Activated CD8-positive, alpha-beta memory T cell treated with anti-CD3 and anti-CD28 coated beads, Interleukin-2, amount 50 U/mL, for 4 hours (primary cell): ENCODE measurements around the gene GRIK4.

Experiments used
- DNase-seq: peaks from one replicate; pipeline ENCODE4 v3.0.0-alpha.2; 2020

GRIK4 gene

DNA sequence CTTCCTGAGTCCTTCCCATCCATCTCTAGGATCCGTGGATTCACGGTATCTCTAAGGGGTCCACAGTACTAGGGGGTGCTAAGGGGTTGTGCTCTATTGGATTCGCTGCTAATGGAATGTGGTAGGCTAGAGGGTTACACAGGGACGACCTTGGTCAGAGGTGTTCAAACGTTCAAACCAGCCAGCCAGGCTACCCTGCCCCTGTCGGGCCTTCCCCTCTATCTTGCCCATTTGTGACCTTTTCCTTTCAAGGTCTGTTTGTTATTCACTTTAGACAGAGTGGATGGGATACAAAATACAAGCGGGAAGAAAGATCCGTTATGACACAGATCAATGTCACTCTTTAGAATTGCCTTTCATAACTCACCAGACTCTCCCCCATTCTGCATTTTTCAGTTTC is 306.5 kb downstream of the GRIK4 start:
- no peak for DNase-seq

DNA sequence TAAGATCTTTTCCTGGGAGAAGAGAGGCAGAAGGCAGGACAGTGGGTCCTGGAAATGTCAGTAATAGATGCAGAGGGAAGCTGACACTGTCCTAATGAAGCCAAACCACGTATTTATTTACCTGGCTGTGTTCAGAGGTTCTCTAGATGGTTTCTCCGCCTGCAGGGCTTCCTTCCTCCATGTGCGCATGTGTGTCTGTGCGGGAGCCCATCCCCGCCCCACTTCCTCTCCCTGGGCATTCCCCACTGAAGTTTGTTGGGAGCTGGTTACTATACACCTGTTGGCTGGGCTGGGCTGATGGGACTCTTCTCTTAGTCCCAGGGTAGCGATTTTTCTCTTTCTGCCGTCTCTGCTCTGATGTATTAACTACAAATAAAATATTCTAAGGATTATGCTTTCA is 307.5 kb downstream of the GRIK4 start:
- DNase-seq: no peak

DNA sequence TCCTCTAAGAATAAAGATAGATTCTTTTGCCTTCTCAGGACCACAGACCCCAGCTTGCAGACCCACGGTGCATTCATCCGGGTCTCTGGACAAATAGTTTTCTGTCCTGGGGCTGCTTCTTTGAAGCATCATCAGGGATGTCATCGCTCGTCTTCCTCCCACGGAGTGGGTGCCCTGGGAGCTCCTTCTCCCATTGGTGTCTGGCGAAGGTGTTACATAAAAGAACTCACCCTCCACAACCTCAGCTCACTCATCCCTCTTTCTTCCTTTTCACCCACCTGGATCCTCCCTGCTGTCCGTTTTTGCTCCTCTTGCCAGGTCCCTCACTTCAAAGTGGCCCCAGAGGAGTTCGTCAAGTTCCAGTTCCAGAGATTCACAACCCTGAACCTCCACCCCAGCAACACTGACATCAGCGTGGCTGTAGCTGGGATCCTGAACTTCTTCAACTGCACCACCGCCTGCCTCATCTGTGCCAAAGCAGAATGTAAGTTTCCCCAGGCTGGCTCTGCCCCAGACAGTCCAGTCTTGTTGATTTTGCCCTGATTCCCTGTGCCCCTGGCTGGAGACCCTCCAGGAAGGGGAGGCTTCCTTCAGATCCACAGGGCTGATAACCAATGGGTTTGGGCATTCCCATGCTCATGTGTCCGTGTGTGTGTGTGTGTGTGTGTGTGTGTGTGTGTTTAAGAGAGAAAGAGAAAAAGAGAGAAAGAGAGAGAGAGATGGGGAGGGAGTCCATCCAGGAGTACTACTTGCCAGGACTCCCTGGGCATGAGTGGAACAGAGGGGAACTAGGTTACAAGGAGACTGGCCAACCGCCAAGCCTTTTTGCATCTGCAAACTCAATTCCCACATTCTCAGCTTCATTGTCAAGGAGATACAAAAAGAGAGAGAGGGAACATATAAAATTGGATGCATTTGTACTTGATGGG is 308.2 kb downstream of the GRIK4 start:
- no peak for DNase-seq

GRCh38 chr11:120823159-120823558 is 311.6 kb downstream of the GRIK4 start:
- no peak for DNase-seq

DNA sequence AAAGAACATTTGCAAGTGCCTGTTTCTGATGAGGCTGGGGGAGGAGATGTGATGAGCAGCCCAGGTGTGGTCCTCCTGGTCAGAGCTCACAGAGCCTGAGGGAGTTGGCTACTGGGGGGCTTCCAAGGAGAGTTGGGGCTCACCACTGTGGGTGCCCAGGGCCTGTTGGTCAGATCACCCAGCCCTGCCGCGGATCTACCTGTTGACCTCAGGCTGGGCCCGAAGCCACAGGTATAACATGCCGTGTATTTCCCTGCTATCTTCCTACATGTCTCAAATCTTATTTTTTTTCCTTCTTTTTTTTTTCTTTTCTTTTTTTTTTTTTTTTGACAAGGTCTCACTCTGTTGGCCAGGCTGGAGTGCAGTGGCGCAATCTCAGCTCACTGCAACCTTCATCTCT is 312.7 kb downstream of the GRIK4 start:
- DNase-seq: no peak

DNA sequence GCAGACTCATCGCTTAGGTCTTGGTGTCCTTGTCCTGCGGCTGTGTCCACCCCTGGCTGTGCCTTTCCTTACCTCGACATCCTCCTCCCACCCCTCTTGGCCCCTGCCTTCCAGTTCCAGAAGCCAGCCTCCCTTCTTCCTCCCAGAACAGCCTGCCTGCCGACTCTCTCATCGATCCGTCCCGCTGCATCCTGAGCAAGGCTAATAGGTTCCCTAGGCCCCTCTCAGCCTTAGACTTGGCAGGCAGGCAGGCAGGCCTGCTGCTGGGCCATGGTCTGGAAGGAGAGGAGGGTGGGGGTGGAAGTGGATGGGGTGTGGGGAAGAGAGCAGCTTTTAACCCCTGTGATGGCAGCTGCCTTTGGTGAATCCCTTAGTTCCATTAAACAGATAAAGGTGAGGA is 315.6 kb downstream of the GRIK4 start:
- DNase-seq: no peak

DNA sequence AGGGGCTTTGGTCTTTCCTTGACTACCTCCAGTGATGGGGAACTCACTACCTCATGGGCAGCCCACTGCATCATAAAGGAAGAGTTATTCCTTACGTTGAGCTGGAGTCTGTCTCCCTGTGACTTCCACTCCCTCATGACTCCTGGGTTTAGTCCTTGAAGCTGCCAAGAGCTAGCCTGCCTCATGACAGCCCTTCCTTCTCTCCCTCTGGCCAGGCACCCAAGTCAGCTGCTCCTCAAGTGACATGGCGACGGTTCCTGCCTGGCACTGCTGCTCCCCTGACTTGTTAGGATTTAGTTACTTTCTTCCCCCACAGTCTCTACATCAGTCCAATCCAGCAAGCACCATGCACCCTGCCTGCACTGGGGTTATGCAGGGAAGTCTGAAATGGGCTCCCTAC is 316.3 kb downstream of the GRIK4 start:
- DNase-seq: no peak

GRCh38 chr11:120828847-120829246 is 317.3 kb downstream of the GRIK4 start:
- no peak for DNase-seq

DNA sequence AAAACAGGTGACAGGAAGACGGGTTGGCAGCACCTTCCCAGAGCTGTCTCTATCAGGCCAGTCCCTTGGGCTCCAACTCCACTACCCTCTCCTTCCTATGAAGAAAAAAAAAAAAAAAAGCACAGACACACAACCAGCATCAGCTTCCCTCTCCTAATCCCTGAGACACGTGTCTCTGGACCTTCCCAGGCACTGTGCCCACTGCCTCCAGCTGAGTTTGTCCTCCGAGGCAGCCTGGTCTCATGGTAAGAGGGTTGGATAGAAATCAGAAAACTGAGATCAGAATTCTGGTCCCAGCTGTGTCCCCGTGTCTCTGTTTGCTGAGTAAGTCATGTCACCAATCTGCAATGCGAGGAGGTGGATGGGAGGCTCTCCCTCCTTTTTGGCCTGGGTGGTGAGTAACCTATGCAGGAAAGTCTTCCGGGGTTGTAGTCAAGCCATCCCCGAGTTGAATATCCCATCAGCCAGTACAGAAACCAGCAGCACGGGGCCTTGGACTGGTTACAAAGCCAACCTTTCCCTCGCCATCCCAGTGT is 318.6 kb downstream of the GRIK4 start:
- no peak for DNase-seq

GRCh38 chr11:120832481-120833238 is 321.1 kb downstream of the GRIK4 start:
- no peak for DNase-seq

- no peak for DNase-seq
Observed at GRCh38 chr11:120834686-120835210, 323.2 kb downstream of the GRIK4 start.

DNA sequence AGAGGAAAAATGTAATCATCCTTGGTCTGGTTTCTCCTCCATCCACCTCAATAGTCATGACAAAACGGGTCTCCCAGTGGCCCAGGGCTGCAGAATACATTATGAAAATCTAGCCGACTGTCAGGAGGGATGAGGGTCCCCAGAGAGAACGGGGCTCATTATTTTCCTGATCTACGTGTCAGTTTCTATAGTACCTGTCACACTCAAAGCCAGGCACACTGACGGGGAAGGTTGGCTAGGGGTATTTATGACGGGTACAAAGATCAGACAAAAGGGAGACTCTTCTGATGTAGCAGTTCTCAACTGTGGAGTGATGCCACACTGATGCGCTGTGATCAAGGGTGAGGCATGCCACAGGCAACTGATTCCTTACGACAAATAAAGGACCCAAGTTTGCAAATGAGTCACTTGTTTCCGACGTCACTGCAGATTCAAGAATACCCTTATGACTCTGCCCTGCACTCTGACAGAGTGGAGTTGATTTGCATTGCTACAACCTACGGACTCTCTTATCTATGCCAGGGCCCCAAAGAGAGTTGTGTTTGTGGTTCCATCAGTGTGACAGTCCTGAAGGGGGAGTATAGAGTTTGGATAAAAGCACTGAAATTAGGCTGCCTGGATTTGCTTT is 324.2 kb downstream of the GRIK4 start:
- no peak for DNase-seq

DNA sequence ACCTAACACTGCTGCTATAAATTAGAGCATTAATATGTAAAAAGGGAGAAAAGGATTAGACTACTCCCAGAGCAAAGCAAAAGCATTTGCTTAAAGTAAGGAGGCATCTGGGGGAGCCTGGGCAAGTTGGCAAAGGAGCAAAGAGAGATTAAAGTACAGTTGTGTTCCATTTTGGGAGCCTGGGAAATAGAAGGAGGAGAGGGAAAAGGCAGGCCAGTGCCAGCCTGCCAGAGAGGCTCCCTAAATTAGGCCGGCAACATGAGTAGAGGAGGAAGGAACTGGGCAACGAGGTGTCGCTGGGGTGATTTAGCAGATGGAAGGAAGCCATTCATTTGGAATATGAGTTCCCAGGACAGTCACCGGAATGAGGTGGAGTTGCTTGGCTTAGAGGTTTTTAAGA is 326.1 kb downstream of the GRIK4 start:
- no peak for DNase-seq

DNA sequence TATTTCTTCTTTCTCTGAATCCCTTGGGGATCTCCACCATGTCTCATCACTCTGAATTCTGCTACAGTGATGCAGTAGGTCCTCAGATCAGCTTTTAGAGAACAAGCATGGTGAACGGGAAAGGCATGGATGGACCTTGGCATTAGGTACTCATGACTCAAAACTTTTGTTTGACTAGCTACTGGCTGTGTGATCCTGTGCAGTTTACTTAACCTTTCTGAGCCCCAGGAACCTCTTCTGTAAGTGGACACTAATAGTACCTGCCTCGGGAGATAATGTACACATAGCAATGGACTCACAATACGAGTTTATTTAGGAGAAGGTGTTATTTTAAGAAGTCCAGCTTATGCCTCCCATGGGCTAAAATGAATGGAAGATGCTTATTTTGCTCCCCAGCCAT is 327.7 kb downstream of the GRIK4 start:
- no peak for DNase-seq

- no peak for DNase-seq
Observed at GRCh38 chr11:120839846-120840402, 328.4 kb downstream of the GRIK4 start.

DNA sequence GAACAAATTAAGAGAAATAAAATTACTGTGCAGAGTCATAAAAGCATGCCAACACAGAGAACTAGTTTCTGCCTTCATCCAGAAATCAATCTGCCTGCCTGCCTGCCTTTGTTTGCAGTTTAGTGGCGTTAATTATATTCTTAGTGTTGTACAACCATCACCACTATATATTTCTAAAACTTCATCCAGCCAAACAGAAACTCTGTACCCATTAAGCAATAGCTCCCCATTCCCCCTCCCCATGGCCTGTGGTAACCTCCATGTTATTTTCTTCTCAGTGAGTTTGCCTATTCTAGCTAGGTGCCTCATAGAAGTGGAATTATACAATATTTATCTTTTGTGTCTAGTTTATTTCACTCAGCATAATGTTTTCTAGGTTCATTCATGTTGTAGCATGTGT is 329.1 kb downstream of the GRIK4 start:
- no peak for DNase-seq

- no peak for DNase-seq
Observed at GRCh38 chr11:120841074-120841473, 329.5 kb downstream of the GRIK4 start.

DNA sequence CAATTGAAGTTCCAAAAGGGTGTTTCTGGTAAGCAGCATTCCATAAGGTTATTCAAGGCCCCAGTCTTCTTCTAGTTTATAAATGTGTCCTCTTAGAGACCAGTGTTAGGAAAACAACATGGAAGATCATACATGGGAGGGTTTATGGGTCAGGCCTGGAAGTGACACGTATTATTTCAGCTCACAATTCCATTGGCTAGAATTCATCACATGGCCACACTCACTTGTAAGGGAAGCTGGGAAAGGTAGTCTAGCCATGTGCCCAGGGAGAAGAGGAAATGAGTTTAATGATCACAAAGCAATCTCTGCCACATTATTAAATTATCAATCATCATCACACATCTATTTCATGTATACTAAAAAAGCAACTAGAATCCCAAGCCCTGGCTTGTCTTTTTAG is 330.6 kb downstream of the GRIK4 start:
- no peak for DNase-seq

DNA sequence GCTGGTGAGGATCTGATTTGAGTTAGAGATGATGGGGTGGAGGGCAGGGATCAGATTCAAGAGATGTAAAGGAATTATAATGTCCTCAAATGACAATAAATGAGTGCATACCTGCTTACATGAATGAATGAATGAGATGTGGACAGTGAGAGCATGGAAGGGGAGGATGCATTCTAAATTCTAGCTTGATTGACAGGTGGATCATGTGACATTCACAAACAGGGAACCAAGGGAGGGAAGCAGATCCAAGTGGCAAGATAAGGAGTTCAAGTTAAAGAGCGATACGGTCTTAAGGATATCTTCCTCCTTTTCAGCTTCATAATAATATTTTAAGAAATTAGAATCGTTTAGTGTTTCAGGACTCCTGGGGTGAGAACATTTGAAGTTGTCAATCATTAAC is 341.9 kb downstream of the GRIK4 start:
- no peak for DNase-seq

DNA sequence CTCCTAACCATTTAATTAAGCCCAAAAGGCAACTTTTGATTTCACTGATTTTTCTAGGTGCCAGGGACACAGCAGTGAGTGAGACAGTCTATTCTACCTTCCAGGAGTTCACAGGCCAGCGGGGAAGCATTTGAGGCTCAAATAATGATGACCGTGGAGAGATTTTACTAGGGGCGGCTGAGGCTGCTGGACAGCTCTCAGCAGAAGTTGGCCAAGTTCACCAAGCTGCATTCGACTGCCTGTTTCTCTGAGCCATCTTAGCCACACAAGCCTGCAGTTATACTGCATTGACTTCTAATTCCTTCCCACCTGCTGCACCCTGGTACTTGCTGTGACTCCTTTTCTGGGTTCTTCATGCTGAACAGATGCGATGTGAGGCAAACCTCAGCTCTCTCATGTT is 343.4 kb downstream of the GRIK4 start:
- DNase-seq: no peak

DNA sequence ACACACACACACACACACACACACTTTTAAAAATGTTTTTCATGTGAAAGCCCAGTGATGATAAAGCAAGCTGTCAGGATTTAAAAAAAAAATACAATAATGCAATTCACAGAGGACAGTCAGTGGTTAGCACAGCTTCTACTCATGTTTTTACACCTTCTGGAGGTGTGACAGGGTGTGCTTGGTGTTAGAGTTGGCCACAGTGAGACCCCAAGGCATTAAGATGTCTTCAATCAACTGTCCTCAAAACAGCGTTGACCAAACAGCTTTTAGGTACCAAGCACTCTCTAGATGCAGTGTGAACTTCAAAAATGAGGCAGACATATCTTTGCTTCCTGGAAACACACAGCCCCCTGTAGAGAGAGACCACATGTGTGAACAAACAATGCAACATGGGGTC is 346.0 kb downstream of the GRIK4 start:
- DNase-seq: no peak

GRCh38 chr11:120858740-120859139 is 347.2 kb downstream of the GRIK4 start:
- DNase-seq: no peak
